GM19468 (cell line): ENCODE results near the gene MOBP.
"Not testable (repeated sequence)": the region's sequence is repeated elsewhere in the genome, so short reads cannot be mapped to it uniquely, and the experiment has no call there.

Experiments used
- ATAC-seq: cut with Tn5 transposase; IDR thresholded peaks from one replicate; pipeline ENCODE4 v1.9.1; 2021; ENCODE audit warnings: mild to moderate bottlenecking, moderate library complexity, moderate number of reproducible peaks; ENCODE audit not compliant: unreplicated experiment; ENCODE audit errors: extremely low read depth

The MOBP gene

DNA sequence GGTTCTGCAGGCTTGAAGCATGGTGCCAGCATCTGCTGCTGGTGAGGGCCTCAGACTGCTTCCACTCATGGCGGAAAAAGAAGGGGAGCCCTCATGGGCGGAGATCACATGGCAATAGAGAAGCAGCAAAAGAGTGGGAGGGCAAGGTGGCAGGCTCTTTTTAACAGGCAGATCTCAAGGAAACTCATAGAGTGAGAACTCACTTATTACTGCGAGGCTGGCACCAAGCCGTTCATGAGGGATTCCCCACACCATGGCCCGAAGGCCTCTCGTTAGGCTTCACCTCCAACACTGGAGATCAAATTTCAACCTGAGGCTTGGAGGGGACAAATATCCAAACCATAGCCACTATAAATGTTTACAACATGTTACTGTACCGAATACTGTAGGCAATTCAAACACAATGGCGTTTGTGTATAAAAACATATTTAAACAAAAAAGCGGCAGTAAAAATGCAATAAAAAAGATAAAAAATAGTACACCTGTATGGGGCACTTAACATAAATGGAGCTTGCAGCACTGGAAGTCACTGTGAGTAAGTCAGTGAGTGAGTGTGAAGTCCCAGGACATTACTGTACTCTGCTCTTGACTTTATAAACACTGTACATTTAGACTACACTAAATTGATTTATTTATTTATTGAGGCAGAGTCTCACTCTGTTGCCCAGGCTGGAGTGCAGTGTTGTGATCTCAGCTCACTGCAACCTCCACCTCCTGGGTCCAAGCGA is 18.8 kb upstream of the MOBP start:
- no peak for ATAC-seq

DNA sequence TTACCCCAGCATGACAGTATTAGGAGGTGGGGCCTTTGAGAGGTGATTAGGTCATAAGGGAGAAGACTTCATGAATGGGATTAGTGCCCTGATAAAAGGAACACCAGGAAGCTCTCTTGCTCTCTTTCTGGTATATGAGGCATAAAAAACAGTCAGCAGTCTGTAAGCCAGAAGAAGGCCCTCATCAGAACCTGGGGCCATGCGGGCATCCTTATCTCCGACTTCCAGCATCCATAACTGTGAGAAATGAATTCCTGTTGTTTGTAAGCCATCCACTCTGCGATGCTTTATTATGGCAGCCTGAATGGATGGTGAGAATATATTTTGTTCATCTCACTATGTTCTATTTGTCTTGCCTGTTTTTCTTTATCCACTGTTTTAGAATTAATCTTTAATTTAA is 17.7 kb upstream of the MOBP start:
- ATAC-seq: no peak

- no peak for ATAC-seq
Observed at GRCh38 chr3:39453134-39453533, 14.3 kb upstream of the MOBP start.

GRCh38 chr3:39453872-39454271 is 13.6 kb upstream of the MOBP start:
- not testable (repeated sequence) for ATAC-seq

DNA sequence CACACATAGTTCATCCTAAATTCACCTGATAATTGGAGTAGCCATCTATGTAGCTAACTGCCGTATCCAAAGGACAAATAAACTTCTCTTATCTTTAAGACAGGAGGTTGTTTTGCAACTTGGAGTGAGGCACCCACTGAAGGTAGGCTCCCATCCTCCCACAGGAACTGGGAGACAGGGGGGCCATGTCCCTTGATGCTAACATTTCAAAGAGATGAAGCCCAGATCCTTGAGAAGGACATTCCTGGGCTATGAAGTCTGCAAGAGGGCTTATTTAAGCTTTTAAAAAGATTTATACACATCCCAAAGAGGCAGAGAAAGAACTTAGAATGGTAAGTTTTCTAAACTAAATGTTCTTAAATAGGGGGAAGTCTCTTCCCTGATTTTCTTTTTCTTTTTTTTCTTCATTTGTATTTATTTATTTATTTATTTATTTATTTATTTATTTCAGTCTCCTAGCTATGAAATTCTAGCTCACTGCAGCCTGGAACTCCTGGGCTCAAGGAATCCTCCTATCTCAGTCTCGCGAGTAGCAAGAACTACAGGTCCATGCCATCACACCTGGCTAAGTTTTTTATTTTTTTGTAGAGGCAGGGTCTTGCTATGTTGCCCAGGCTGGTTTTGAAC is 12.8 kb upstream of the MOBP start:
- ATAC-seq: no peak

DNA sequence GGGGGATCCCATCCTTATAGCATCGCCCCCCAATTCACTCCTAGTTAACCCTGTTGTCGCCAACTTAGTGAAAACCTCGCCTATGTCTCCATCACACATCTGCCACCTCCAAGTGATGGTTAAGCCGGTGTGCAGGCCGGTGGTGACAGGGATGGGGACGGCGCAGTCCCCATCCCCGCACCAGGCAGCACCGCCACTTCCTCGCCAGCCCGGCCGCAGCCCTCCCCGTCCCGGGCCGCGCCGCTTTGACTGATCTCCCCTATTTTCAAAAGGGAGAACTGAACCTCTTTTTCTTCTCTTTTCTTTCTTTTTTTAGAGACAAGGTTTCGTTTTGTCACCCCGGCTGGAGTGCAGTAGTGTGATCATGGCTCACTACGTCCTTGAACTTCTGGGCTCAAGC is 11.3 kb upstream of the MOBP start:
- ATAC-seq: no peak

DNA sequence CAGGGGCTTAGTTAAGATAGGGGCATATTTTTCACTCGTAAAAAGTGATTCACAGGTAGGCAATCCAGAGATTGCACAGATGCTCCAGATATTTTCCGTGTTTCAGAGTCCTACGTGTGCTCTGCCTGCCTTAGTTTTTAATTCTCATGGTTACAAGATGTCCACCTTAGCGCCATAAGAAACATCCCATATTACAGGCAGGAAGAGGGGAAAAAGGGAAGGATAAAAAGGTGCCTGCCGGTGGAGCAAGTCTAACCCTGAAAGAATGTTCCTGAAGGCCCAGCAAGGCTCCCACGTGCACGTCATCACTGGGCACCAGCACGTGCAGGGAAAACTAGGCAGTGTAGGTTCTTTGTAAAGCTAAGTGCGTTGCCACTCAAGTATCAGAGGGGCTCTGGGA is 10.1 kb upstream of the MOBP start:
- no peak for ATAC-seq

DNA sequence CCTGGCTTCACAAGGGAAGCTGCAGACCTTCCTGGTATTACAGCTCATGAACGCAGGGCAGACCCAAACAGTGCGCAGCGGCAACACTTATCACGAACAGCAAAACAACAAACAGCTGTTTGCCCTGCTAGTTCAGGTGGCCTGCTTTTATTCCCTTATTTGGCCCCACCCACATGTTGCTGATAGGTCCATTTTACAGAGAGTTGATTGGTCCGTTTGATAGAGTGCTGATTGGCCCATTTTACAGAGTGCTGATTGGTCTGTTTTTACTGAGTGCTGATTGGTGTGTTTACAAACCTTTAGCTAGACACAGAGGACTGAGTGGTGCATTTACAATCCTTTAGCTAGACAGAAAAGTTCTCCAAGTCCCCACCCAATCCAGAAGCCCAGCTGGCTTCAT is 8.9 kb upstream of the MOBP start:
- not testable (repeated sequence) for ATAC-seq

DNA sequence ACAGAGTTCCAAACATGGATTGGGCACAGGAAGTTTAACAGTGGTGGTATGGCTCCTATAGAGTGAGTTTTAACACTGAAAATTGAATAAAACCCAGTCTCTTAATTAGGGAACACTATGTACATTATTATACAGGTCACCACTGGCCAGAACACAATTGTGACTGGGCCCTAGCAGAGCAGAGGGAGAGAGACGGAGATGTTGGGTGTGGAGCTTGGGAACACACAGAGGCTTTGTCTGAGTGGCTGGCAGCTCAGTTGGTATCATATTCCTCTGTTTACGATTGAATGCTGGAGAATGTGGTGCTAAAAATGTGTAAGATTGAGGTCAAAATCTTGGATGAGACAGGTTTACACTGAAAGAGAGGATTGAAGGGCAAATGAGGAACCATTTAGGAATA is 6.8 kb upstream of the MOBP start:
- no peak for ATAC-seq

DNA sequence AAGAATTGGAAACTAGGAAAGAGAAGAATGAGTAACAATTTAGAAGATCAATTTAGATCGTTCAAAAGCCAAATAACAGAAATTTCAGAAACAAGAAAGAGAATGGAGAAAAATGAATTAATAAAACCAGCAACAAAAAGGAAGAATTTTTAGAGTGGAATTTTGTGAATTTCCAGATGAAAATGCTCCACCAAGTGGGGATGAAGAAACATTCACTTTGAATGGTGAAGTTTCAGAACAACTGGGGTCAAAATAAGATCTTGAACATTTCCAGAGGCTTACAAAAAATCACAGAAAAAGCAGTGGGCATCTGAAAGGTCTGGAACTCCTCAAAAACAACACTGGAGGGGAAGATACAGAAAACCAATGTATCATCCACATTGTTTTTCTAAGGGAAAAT is 4.2 kb upstream of the MOBP start:
- no peak for ATAC-seq

- no peak for ATAC-seq
Observed at GRCh38 chr3:39466988-39467387, 492 bp upstream of the MOBP start.

- ATAC-seq: no peak
Observed at GRCh38 chr3:39468108-39468436, 592 bp downstream of the MOBP start.

- no peak for ATAC-seq
Observed at GRCh38 chr3:39469258-39469657, 1.8 kb downstream of the MOBP start.

DNA sequence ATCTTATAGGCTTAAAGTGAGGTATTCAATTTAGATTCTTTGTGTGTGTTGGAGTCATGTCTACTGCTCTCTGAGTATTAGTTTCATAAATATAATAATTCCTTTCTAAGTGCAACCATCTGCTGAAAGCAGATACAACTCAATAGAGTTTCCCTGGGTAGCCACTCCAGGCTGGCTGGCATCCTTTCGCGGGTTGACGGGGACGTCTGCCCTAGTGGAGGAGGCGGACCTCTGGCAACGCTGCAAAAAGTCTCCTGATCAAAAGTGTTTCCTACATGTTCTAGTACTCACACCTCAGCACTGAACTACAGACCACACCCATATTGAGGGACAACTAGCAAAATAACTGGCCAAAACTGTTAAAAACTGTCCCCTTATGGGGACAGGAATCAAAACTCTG is 2.5 kb downstream of the MOBP start:
- ATAC-seq: no peak

GRCh38 chr3:39471652-39472051 is 4.2 kb downstream of the MOBP start:
- no peak for ATAC-seq

GRCh38 chr3:39473452-39474125 is 6.1 kb downstream of the MOBP start:
- ATAC-seq: no peak

DNA sequence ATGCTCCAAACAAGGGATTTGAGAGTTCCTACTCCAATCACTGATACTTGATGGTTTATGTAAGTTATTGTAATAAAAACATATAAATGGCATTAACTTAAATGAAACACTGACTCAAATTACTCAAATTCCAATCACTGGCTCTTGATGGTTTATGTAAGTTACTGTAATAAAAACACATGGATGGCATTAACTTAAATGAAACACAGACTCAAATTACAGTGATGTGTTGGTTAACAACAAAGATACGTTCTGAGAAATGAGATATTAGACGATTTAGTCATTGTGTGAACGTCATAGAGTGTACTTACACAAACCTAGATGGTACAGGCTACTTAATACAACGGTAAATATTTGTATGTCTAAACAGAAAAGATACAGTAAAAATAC is 6.6 kb downstream of the MOBP start:
- ATAC-seq: no peak

- ATAC-seq: no peak
Observed at GRCh38 chr3:39476783-39477182, 9.3 kb downstream of the MOBP start.

- no peak for ATAC-seq
Observed at GRCh38 chr3:39478226-39478625, 10.7 kb downstream of the MOBP start.

- ATAC-seq: no peak
Observed at GRCh38 chr3:39479701-39480414, 12.4 kb downstream of the MOBP start.

GRCh38 chr3:39485547-39485946 is 18.1 kb downstream of the MOBP start:
- no peak for ATAC-seq
